ENCODE data around the gene PERCC1. TPM values are rescaled to one million over a fixed set of nuclear protein-coding genes. Genes with fewer than 3 reads are reported as not detected.

PERCC1 gene
- total RNA-seq, 1 donor = not detected

- H3K4me3 ChIP-seq (ENCODE audit: low read depth, low read length) = no peak overlapping the region
- TF ChIP-seq CTCF (IDR thresholded peaks at IDR 0.05; ENCODE audit: insufficient read depth, low read length) = no peak
- peak; percentile 21 for DNase-seq (ENCODE audit: low read depth)
Measured at GRCh38 chr16:1481906-1482835, 51.3 kb downstream of the PERCC1 start.

Other genes starting within 250 kb of the PERCC1 start
- not detected in 2 replicates for gene TPSG1, start 205.8 kb upstream of the PERCC1 start, total RNA-seq (ENCODE audit: low replicate concordance)
- not detected in 2 replicates for gene TPSB2, start 200.9 kb upstream of the PERCC1 start, total RNA-seq (ENCODE audit: low replicate concordance)
- not detected in 2 replicates for gene TPSAB1, start 190.4 kb upstream of the PERCC1 start, total RNA-seq (ENCODE audit: low replicate concordance)
- not detected in 2 replicates for gene TPSD1, start 175.0 kb upstream of the PERCC1 start, total RNA-seq (ENCODE audit: low replicate concordance)
- gene UBE2I, start 121.4 kb upstream of the PERCC1 start, total RNA-seq (ENCODE audit: low replicate concordance) = 39.8 and 70.3 TPM in 2 replicates
- gene BAIAP3, start 97.4 kb upstream of the PERCC1 start, total RNA-seq (ENCODE audit: low replicate concordance) = 0.09 TPM in 1 of 2 replicates, not detected in the other
- gene TSR3, start 79.2 kb upstream of the PERCC1 start, total RNA-seq (ENCODE audit: low replicate concordance) = 49.3 and 73.3 TPM in 2 replicates
- 36.3 and 80.4 TPM in 2 replicates for gene GNPTG, start 79.1 kb upstream of the PERCC1 start, total RNA-seq (ENCODE audit: low replicate concordance)
- gene UNKL, start 16.4 kb upstream of the PERCC1 start, total RNA-seq (ENCODE audit: low replicate concordance) = 11.5 and 15.6 TPM in 2 replicates
- 10.3 and 20.1 TPM in 2 replicates for gene UQCC4, start 10.3 kb upstream of the PERCC1 start, total RNA-seq (ENCODE audit: low replicate concordance)
- gene CCDC154, start 13.5 kb downstream of the PERCC1 start, total RNA-seq (ENCODE audit: low replicate concordance) = 0.36 and 0.41 TPM in 2 replicates
- gene CLCN7, start 44.0 kb downstream of the PERCC1 start, total RNA-seq (ENCODE audit: low replicate concordance) = 64.8 and 432 TPM in 2 replicates
- gene PTX4, start 57.9 kb downstream of the PERCC1 start, total RNA-seq (ENCODE audit: low replicate concordance) = not detected in 2 replicates
- gene TELO2, start 62.3 kb downstream of the PERCC1 start, total RNA-seq (ENCODE audit: low replicate concordance) = 23.5 and 29.1 TPM in 2 replicates
- 5.0 and 22.1 TPM in 2 replicates for gene TMEM204, start 102.6 kb downstream of the PERCC1 start, total RNA-seq (ENCODE audit: low replicate concordance)
- 12.8 and 27.8 TPM in 2 replicates for gene IFT140, start 181.0 kb downstream of the PERCC1 start, total RNA-seq (ENCODE audit: low replicate concordance)
- 9.9 and 12.1 TPM in 2 replicates for gene CRAMP1, start 181.3 kb downstream of the PERCC1 start, total RNA-seq (ENCODE audit: low replicate concordance)
- 8.9 and 45.9 TPM in 2 replicates for gene JPT2, start 247.2 kb downstream of the PERCC1 start, total RNA-seq (ENCODE audit: low replicate concordance)